OCI-LY7 (cell line): ENCODE data around the gene PGP.

ENCODE experiments used
- CTCF ChIP-seq: fragments of 200-600 bp; sonication (generic); conservative IDR thresholded peaks from 2 replicates; pipeline ENCODE4 v1.5.1; 2014; ENCODE audit warnings: mild to moderate bottlenecking, antibody characterized with exemption, low read length, moderate library complexity, mixed read lengths
- EZH2phosphoT487 ChIP-seq: fragments of 200-600 bp; sonication (generic); IDR thresholded peaks from 2 replicates; pipeline ENCODE4 v1.6.1; 2018; ENCODE audit warnings: low read depth, borderline replicate concordance, mild to moderate bottlenecking, mixed run types, antibody characterized with exemption, low read length, moderate library complexity, mixed read lengths

GRCh38 chr16:2161911-2162310 lies 52.7 kb downstream of the PGP start:
- no peak for TF ChIP-seq CTCF
- TF ChIP-seq EZH2phosphoT487: no peak
